Heart right ventricle (tissue), 16 donors: ENCODE measurements around the gene JAM3. TPM values are rescaled to one million over a fixed set of nuclear protein-coding genes. Genes with fewer than 3 reads are reported as not detected.

Source experiments
- ATAC-seq, 8 donors: fragments of 200-7000 bp; cut with Tn5 transposase; one replicate each; pipeline ENCODE4 v1.9.1; 2020; ENCODE audit warnings: mild to moderate bottlenecking in 8 of 8, moderate library complexity in 8 of 8, moderate number of reproducible peaks in 1 of 8
- DNase-seq, 2 donors: peaks; one replicate each; pipeline ENCODE4 v3.0.0-alpha.2; 2020
- H3K27ac ChIP-seq, 10 donors: fragments of 200-600 bp; sonication (generic) in 2 of 10; one replicate each; pipeline versions ENCODE4 v1.5.0 to v1.8.0; 2020 to 2022; ENCODE audit warnings: mild to moderate bottlenecking in 3 of 10
- H3K27me3 ChIP-seq, 7 donors: fragments of 200-600 bp; one replicate each; pipeline ENCODE4 v1.8.0; 2021 to 2022; ENCODE audit warnings: mild to moderate bottlenecking in 2 of 7
- H3K36me3 ChIP-seq, 9 donors: fragments of 200-600 bp; sonication (generic) in 1 of 9; one replicate each; pipeline versions ENCODE4 v1.5.0 to v1.8.0; 2020 to 2022; ENCODE audit warnings: mild to moderate bottlenecking in 2 of 9
- H3K4me1 ChIP-seq, 9 donors: fragments of 200-600 bp; sonication (generic) in 1 of 9; one replicate each; pipeline versions ENCODE4 v1.5.0 to v1.8.0; 2020 to 2022; ENCODE audit warnings: mild to moderate bottlenecking in 4 of 9
- H3K4me3 ChIP-seq, 10 donors: fragments of 200-600 bp; sonication (generic) in 2 of 10; one replicate each; pipeline versions ENCODE4 v1.5.0 to v1.8.0; 2020 to 2022; ENCODE audit warnings: mild to moderate bottlenecking in 7 of 10, moderate library complexity in 2 of 10
- H3K9me3 ChIP-seq, 11 donors: fragments of 200-600 bp in 10 of 11; sonication (generic) in 2 of 11; one replicate each; pipeline versions ENCODE4 v1.5.0 to v1.8.0; 2013 to 2022; ENCODE audit warnings: mild to moderate bottlenecking in 2 of 11, control low read depth in 1 of 11, moderate library complexity in 1 of 11
- WGBS, 2 donors: extraction: QIAGEN DNeasy Blood & Tissue Kit; methylation state at CpG; one replicate each; pipeline ENCODE4 v1.1.7; 2013; ENCODE audit warnings: inconsistent platforms in 1 of 2; 5-methylcytosine and 5-hydroxymethylcytosine counted together
- intact Hi-C, 10 donors: fragments of 100-400 bp; cut with DNase I; formaldehyde crosslinking; loops; one replicate each; pipeline versions ENCODE4 v1.11.1 to v1.14.2; 2022
- polyA plus RNA-seq, 2 donors: library from polyadenylated mRNA; stranded (reverse); fragments of 200-250 nt; gene quantifications; one replicate each; pipeline ENCODE4 v1.2.3, GENCODE V29; 2013
- total RNA-seq, 10 donors: library from RNA; stranded (reverse); fragmentation: NEBNext Ultra II Directional in 3 of 10; extraction: Animal tissue kit (Norgen Biotek cat#: 25700) in 3 of 10; gene quantifications; one replicate each; pipeline versions ENCODE4 v1.2.1 to v1.2.4, GENCODE V29; 2021 to 2023
- TF ChIP-seq, protein P1 (sequence below), 9 donors: fragments of 200-600 bp; sonication (generic) in 2 of 9; IDR thresholded peaks; one replicate each; pipeline versions ENCODE4 v1.5.0 to v1.8.0; 2021 to 2022; ENCODE audit warnings: antibody characterized with exemption in 9 of 9, mild to moderate bottlenecking in 5 of 9, moderate library complexity in 1 of 9
- donor health status: Arrhythmogenic right ventricular cardiomyopathy.
- donor health status: ischemic (EF 13 %, LVEDD 7.1; RV severe dilation, severe dysfunction).
- donor health status: healthy with polysubstance abuse.
- donor health status: DM: no; HTN: yes; CAD: no.
- donor health status: DM: no; HTN: no; CAD: no.
- donor health status: ischemic (EF 25% LVEDD 6.9; RV normal size, moderate dysfunction).
- donor health status: ischemic (EF 25% LVEDD 5.7; RV mildly dilated, moderate dysfunction).
- donor health status: healthy.
- donor health status: DM: yes; HTN: yes; CAD: no.
- donor health status: Ischemic cardiomyopathy.
- donor health status: ischemic (EF 35%, LVEDD 5.7; RV mildly dilated, moderate dysfunction).
- donor health status: nonischemic (EF 11% LVEDD 7.7; RV severe dilation, severe dysfunction).
- donor health status: DM: yes; HTN: yes; CAD: no.
- donor health status: PGD.
- donor health status: ischemic (EF 29% LVEDD 5.4; RV normal size, mild dysfunction).
- donor health status: nonischemic (EF 23%, LVEDD 6.1; RV moderate dilation, normal function).

Gene JAM3
- total and polyA plus RNA-seq, 12 donors: 12.7 to 55.4 (median 29.0) TPM

DNA sequence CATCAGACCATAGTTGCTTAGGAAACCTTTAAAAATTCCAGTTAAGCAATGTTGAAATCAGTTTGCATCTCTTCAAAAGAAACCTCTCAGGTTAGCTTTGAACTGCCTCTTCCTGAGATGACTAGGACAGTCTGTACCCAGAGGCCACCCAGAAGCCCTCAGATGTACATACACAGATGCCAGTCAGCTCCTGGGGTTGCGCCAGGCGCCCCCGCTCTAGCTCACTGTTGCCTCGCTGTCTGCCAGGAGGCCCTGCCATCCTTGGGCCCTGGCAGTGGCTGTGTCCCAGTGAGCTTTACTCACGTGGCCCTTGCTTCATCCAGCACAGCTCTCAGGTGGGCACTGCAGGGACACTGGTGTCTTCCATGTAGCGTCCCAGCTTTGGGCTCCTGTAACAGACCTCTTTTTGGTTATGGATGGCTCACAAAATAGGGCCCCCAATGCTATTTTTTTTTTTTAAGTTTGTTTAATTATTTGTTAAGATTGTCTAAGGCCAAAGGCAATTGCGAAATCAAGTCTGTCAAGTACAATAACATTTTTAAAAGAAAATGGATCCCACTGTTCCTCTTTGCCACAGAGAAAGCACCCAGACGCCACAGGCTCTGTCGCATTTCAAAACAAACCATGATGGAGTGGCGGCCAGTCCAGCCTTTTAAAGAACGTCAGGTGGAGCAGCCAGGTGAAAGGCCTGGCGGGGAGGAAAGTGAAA is 81.5 kb downstream of the JAM3 start:
- Histone ChIP-seq H3K36me3 (peaks cover 0 to 98% (median 33%) of the 10 kb centered on the region in 9 donors), H3K9me3 (no peaks in the 10 kb centered on the region), H3K4me3 (no peak overlapping the region), H3K27ac (no peak overlapping the region), H3K27me3 (no peaks in the 10 kb centered on the region), H3K4me1 (no peaks in the 10 kb centered on the region)
- WGBS, 2 donors: 90 to 93% methylated on average over 12 of the region's 12 CpGs
- ATAC-seq (peak in 5 of 8 donors; percentile 29 to 77 (median 63)), DNase-seq (peak in 1 of 2 donors; percentile 41)
- TF ChIP-seq, protein P1, sequence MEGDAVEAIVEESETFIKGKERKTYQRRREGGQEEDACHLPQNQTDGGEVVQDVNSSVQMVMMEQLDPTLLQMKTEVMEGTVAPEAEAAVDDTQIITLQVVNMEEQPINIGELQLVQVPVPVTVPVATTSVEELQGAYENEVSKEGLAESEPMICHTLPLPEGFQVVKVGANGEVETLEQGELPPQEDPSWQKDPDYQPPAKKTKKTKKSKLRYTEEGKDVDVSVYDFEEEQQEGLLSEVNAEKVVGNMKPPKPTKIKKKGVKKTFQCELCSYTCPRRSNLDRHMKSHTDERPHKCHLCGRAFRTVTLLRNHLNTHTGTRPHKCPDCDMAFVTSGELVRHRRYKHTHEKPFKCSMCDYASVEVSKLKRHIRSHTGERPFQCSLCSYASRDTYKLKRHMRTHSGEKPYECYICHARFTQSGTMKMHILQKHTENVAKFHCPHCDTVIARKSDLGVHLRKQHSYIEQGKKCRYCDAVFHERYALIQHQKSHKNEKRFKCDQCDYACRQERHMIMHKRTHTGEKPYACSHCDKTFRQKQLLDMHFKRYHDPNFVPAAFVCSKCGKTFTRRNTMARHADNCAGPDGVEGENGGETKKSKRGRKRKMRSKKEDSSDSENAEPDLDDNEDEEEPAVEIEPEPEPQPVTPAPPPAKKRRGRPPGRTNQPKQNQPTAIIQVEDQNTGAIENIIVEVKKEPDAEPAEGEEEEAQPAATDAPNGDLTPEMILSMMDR (IDR thresholded peaks at IDR 0.05): no peak
- intact Hi-C loops: no loop called here

DNA sequence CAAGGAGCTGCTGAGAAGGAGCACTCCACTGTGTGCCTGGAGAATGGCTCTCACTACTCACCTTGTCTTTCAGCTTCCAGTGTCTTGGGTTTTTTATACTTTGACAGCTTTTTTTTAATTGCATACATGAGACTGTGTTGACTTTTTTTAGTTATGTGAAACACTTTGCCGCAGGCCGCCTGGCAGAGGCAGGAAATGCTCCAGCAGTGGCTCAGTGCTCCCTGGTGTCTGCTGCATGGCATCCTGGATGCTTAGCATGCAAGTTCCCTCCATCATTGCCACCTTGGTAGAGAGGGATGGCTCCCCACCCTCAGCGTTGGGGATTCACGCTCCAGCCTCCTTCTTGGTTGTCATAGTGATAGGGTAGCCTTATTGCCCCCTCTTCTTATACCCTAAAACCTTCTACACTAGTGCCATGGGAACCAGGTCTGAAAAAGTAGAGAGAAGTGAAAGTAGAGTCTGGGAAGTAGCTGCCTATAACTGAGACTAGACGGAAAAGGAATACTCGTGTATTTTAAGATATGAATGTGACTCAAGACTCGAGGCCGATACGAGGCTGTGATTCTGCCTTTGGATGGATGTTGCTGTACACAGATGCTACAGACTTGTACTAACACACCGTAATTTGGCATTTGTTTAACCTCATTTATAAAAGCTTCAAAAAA is 82.3 kb downstream of the JAM3 start:
- H3K9me3 ChIP-seq: no peaks in the 10 kb centered on the region
- H3K4me1 ChIP-seq: no peaks in the 10 kb centered on the region
- no peak overlapping the region for H3K4me3 ChIP-seq
- 92 to 94% methylated on average over 10 of the region's 10 CpGs for WGBS, 2 donors
- H3K36me3 ChIP-seq: peaks cover 0 to 98% (median 40%) of the 10 kb centered on the region in 9 donors
- H3K27me3 ChIP-seq: no peaks in the 10 kb centered on the region
- TF ChIP-seq, protein P1 (IDR thresholded peaks at IDR 0.05): no peak
- intact Hi-C loops: no loop called here
- DNase-seq: no peak
- no peak for ATAC-seq
- no peak overlapping the region for H3K27ac ChIP-seq

DNA sequence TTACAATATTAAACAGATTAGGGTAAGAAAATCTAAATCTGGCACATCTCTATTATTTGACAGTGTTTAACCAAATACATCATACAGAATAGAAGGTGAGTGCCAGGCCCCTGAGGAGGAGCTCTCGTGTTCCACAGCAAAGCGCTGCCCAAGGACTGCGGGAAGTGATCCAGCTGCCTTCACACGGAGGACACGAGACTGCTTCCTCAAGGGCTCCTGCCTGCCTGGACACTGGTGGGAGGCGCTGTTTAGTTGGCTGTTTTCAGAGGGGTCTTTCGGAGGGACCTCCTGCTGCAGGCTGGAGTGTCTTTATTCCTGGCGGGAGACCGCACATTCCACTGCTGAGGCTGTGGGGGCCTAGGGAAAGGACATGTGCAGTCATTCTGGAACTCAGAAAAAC is 83.8 kb downstream of the JAM3 start:
- Histone ChIP-seq H3K27ac (no peak overlapping the region), H3K4me3 (no peak overlapping the region), H3K9me3 (no peaks in the 10 kb centered on the region), H3K36me3 (peaks cover 0 to 99% (median 44%) of the 10 kb centered on the region in 9 donors), H3K4me1 (no peaks in the 10 kb centered on the region), H3K27me3 (no peaks in the 10 kb centered on the region)
- no peak for DNase-seq
- intact Hi-C loops: no loop called here
- 73 to 75% methylated on average over 9 of the region's 9 CpGs for WGBS, 2 donors
- ATAC-seq: no peak
- TF ChIP-seq, protein P1 (IDR thresholded peaks at IDR 0.05): no peak

DNA sequence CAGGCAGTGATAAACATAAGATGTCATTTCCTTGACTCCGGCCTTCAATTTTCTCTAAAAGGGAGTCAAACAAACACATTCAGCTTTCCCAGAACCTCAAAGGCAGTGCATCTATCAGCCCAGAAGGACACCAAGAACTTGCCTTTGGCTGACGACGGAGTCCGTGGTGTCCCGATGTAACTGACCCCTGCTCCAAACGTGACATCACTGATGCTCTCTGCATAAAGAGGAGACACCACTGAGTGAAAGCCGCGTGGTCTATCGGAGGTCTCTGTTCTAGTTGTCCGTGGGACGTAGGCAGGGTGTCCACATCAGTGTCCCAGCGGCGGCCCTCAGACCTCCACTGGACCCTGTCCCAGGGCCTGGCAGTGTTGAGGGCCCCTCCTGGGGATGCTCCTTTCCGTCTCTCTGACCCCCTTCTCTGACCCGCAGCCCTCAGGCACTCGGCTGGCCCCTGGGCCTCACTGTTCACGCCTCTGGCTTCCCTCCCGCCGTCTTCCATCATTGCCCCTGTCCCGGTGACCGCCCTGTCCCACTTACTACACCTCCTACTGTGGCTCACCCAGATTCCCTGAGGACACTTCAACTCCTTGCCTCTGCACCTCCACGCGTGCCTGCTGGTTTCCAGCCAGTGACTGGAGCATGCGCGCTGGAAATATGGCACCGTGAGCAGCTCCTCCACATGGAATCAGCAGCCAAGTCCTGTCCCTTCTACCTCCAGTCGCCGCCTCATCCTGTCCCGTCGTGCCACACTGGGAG is 84.5 kb downstream of the JAM3 start:
- intact Hi-C loops: no loop called here
- Histone ChIP-seq H3K9me3 (no peaks in the 10 kb centered on the region), H3K27ac (no peak overlapping the region), H3K36me3 (peaks cover 0 to 99% (median 48%) of the 10 kb centered on the region in 9 donors), H3K27me3 (no peaks in the 10 kb centered on the region), H3K4me3 (no peak overlapping the region), H3K4me1 (no peaks in the 10 kb centered on the region)
- WGBS, 2 donors: 86 to 87% methylated on average over 30 of the region's 30 CpGs
- DNase-seq (no peak), ATAC-seq (peak in 2 of 8 donors; percentile 9 to 28)
- TF ChIP-seq, protein P1 (IDR thresholded peaks at IDR 0.05): no peak
